GM12801 (cell line): ENCODE results near the gene CCBE1.

ENCODE experiments used
- TF ChIP-seq, protein P1 (sequence below): IDR thresholded peaks from one replicate; pipeline ENCODE4 v1.5.1; 2011; ENCODE audit warnings: control low read depth; ENCODE audit not compliant: insufficient read length; ENCODE audit errors: extremely low read depth

Gene CCBE1

DNA sequence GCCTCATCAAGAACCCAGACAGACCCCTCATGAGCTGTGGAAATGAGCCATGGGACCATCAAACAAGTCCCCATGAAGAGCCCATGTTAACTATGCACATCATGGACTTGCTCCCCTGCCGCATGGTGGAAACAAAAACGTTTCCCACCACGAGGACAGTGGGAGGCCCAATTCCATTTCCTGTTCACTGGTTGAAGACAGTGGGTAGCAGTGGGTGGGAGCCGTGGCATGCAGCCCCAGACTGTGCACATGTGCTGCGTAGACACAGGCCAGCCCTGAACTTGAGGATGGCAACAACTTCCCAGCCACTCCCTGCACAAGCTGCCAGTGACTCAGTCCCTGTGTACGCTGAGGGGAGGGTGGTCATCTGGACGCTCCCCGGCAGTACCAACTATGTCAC, 229.7 kb downstream of the CCBE1 start:
- TF ChIP-seq, protein P1, sequence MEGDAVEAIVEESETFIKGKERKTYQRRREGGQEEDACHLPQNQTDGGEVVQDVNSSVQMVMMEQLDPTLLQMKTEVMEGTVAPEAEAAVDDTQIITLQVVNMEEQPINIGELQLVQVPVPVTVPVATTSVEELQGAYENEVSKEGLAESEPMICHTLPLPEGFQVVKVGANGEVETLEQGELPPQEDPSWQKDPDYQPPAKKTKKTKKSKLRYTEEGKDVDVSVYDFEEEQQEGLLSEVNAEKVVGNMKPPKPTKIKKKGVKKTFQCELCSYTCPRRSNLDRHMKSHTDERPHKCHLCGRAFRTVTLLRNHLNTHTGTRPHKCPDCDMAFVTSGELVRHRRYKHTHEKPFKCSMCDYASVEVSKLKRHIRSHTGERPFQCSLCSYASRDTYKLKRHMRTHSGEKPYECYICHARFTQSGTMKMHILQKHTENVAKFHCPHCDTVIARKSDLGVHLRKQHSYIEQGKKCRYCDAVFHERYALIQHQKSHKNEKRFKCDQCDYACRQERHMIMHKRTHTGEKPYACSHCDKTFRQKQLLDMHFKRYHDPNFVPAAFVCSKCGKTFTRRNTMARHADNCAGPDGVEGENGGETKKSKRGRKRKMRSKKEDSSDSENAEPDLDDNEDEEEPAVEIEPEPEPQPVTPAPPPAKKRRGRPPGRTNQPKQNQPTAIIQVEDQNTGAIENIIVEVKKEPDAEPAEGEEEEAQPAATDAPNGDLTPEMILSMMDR = no peak

DNA sequence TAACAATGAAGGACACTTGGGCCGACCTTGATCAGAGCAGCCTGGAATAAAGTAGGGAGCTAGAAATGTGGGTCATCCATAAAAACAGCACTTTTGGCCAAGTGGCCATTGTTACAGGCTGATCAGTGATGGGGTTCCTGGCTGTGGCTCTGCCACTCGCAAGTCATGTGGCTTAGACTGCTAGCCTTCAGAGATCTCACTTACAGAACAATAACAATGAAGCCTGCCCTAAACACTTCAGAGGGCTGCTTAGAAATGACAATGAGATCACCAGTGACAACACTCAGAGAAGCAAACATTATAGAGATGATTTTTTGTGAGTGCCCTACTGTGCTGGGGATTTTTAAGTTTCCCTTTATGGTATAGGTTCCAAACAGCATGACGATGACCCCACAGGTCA, 230.2 kb downstream of the CCBE1 start:
- TF ChIP-seq, protein P1 = no peak

DNA sequence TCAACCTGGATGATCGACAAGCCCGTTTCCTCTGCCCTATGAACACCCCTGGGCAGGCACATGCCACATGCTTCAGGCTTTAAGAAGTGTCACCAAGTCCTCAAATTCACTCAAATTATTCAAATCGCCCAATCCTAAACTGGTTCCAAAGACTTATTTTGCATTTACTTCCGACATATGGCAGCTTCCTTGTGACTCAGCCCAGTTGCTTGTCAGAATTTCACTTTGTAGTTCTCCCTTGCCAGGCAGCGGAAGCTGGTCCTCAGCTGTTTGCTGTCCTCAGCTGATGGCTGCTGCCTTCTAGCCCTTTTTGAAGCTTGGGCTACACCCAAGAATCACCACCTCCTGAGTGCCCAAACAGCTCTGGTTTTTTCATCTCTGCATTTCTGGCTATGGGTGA, 232.7 kb downstream of the CCBE1 start:
- TF ChIP-seq, protein P1 = no peak

DNA sequence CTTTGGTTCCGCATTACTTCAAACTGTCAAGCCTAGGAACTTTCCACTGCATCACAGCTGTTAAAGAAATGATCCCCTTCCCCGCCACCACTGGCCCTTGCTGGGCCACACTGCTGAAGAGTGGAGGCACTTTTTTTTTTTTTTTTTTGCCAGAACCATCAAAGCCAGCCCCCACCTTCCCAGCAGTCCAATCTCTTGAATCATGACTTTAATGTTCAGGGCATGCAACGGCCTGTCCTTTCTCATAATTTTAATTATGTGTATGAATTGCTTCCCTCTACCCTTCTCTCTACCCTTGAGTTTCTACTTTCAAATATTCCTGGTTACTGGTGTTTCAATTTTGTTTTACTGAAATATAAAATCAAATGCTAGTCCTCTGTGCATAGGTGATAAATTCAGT, 236.1 kb downstream of the CCBE1 start:
- TF ChIP-seq, protein P1 = no peak

DNA sequence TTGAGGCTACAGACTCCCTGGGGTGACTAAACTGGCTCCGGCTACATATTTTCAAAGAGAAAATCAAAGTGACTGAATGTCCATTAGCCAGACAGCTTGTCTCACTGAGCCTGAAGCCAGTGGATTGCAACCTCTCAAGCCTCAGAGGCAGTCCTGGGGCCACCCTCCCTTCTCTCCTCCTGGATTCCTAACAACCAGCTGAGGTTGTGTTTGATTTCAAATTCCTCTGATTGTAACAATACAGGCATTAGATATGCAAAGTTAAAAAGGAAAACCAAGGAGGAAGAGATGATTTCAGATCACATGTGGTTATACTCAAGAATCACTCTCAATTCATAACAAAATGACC, 237.2 kb downstream of the CCBE1 start:
- TF ChIP-seq, protein P1 = no peak

DNA sequence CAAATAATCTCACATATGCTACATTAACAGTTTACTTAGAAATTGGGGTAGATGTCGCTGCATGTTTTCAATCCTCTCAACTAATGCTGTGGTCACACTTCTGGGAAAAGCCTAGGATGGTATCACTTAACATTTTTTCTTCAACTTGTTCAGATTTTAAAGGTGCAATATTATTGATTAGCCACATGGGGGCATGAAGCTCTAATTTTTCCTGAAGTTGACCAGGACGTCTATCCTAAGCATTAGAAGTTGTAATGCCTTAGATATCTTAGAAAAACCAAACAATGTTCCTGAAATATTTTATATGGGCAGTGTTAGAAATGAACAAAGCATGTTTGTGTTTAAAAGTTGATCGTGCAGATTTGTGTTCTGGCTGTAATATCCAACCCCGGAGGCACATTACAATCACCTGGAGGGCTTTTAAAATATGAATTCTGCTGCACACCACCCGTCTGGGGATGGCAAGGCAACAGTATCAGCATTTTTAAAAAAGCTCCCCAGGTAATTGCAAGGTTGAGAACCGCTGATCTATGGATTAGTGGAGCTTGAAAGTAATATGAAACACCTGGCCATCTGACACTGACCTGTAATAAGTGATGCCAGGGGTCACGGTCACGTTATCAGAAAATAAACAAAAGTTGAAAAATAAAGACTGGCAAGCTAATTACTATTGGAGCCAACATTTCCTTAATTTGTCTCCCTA, 237.7 kb downstream of the CCBE1 start:
- TF ChIP-seq, protein P1 = no peak

DNA sequence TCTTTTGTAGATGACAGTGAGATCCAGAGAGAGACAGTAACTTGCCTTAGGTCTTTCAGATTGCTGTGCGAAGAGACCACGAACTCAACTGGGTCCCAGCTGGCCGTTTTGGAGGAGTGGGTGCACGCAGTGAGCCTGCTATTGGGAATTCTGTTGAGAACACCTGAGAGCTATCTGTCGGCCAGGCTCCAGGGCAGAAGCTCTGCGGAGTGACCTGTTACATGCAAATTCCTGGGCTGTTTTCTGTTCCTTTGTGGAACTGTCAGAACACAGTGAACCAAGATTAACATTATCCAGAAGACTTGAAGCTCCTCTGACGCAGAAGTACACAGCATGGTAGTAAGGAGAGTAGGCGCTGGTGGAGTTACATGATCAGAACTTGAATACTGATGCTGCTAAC, 238.6 kb downstream of the CCBE1 start:
- TF ChIP-seq, protein P1 = no peak

DNA sequence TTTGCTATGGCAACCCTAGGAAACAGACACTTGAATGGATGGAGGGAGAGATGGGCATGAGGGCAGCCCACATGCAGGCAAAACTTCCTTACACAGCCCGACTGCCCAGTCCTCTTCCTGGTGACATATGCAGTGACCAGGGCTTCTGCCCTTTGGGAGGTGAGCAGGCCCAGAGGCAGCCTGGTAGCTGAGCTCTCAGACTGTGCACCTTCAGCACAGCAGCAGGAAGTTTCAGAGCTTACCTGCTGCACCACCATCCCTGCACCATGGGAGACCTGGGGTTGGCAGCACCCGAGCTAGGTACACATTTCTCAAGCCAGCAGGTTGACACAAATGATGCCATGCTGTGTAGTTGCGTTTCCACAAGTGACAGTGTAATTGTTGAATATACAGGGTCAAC, 240.6 kb downstream of the CCBE1 start:
- TF ChIP-seq, protein P1 = no peak
